CMK (cell line): ENCODE data around the gene GATM.
"Not testable (repeated sequence)": the region's sequence is repeated elsewhere in the genome, so short reads cannot be mapped to it uniquely, and the experiment has no call there.

Source experiments
- DNase-seq: peaks from one replicate; pipeline ENCODE4 v3.0.0-alpha.2; 2010; ENCODE audit warnings: low read depth

Gene GATM

GRCh38 chr15:45387380-45388007, 9.2 kb upstream of the GATM start:
- no peak for DNase-seq

DNA sequence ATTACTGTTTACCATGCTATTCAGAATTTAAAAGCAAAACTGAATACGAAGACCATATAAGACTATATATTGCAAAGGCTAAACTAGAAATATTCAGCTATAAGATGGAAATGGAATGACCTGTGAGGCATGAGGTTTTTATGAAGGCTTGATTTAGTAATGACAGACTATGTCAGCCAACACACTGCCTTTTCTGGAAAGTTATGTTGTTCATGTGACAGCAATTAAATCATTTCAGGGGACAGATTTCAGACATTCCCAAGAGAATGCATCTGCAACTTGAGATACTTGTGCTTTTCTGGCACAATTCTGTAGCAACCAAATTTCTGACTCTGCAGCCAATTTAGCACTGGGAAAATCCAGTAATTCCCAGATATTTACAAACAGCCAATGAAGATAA, 8.6 kb upstream of the GATM start:
- DNase-seq, result no peak

GRCh38 chr15:45386420-45386819, 8.1 kb upstream of the GATM start:
- no peak for DNase-seq

DNA sequence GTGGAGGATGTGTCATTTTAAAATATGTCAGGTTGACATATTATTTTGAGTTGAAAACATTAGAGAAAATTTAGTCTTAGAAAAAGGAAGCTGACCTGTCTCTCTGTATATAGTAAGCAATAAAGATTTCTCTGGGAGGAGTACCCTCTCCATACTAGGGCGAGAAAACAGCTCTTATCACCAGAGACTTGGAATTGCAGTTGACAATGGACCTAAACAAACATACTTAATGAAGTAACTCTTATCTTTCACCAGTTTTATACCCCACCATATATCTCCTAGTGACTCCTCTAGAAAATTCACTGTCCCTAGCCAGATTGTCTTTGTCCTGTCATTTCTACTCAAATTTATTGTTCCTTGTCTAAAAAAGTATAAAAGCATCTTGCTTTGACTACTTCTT, 7.2 kb upstream of the GATM start:
- no peak for DNase-seq

DNA sequence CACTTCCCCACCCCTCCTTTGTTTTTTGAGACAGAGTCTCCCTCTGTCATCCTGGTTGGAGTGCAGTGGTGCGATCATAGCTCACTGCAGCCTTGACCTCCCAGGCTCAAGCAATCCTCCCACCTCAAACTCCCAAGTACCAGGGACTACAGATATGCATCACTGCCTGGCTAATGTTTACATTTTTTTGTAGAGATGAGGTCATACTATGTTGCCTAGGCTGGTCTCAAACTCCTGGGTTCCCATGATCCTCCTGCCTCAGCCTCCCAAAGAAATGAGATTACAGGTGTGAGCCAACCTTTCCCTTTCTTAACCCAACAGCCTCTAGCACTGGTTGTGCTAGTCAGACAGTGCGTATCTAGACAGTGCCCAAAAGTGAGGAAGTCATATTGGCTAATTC, 6.4 kb upstream of the GATM start:
- DNase-seq, result no peak

GRCh38 chr15:45378913-45379262, 544 bp upstream of the GATM start:
- no peak for DNase-seq

DNA sequence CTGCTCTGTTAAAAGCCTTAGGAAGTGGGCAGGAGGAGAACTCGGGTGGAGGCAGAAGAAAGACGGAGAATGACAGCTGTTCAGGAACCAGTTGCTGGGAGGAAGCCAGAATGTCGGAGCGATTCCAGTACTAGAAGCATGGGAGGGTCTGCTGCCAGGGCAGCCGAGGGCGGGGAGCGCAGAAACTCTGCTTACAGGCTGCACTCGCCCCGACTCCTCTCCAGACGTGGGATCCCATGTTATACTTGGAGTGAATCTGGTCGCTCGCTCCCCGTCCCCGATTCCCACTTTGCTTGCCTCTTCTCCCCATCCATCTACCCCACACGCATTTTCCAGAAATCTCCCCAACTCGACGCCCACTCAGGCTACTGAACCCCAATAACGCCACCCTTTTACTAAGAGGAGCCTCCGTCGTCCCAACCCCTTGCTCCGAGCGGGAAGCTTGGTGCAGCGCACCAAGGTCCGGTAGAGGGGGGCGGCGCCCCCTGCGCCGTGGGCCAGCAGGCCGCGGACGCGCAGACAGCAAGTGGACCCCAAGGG, 665 bp downstream of the GATM start:
- DNase-seq, result no peak

DNA sequence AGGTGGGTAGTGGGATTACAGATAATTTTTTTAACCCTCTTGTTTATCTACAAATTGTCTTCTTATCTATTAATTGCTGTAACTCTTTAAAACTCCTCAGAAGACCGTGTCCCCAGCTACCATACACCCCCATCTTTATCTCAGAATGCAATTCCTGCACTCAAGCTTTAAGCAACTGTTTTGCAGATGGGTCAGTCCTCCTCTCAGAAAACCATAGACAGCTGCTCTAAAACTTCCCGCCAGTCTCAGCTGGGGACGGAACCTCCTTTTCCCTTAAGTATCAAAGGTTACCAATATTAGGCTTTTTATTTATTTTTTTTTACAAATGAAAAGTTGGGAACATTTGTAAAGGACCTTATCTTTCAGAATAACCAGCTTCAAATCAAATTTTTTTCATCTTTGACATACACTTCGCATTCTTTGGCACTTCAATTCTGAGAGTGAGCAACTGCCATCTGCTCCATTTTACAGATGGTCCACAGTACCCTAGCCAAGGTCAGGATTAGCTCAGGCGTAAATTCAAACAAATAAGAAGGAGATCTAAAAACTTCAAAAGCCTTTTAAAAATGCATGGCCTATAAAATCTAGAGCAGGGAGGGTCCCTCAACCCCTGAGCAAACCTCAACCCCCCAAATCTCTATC, 1.3 kb downstream of the GATM start:
- DNase-seq, result no peak

GRCh38 chr15:45376300-45376928, 1.9 kb downstream of the GATM start:
- DNase-seq, result no peak

- no peak for DNase-seq
Observed at GRCh38 chr15:45375836-45376235, 2.5 kb downstream of the GATM start.

DNA sequence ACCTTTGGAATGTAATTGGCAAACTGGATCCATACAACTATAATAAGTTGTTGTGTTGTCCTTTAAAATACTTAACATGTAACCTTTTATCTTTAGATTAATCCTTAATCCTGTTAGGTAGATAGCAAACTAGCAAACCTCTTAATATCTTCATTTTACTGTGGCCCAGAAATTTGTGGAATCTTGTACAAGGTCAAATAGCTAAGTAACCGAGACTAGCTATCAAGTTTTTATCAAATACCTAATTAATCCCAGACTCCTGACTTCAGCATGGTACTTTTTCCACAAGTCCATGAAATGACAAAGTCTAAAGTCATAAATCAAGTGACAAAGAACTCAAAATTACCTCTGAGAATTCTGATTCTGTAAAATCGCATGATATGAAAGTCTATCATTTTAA, 4.4 kb downstream of the GATM start:
- no peak for DNase-seq

GRCh38 chr15:45372041-45372995, 6.0 kb downstream of the GATM start:
- DNase-seq, result no peak

- no peak for DNase-seq
Observed at GRCh38 chr15:45371546-45371945, 6.8 kb downstream of the GATM start.

DNA sequence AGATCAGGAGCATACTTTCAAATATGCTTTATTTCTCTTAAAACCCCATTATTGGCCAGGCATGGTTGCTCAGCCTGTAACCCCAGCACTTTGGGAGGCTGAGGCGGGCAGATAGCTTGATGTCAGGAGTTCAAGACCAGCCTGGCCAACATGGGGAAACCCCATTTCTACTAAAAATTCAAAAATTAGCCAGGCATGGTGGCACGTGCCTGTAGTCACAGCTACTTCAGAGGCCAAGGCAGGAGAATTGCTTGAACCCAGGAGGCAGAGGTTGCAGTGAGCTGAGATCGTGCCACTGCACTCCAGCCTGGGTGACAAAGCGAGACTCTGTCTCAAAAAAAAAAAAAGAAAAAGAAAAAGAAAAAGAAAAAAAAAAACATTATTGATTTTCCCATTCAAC, 8.3 kb downstream of the GATM start:
- DNase-seq, result not testable (repeated sequence)

GRCh38 chr15:45367222-45367621, 11.1 kb downstream of the GATM start:
- DNase-seq, result not testable (repeated sequence)

GRCh38 chr15:45364271-45364670, 14.1 kb downstream of the GATM start:
- DNase-seq, result no peak

DNA sequence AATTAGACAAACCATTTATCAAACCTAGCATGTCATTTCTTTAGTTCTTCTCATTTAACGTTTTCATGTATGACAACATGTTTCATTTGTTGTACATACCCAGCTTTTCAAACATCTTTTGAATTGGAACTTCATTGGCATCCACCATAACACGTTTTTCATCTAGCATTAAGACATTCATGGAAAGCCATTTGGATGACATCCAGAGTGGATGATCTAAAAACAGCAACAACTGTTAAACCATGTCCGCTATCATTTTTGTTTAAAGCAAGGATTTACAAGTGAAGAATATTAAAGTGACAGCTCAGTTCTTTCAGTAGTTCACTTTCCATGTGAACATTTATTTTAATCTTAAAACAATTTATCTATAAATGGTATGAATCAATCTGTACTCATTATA, 14.5 kb downstream of the GATM start:
- DNase-seq, result no peak

- DNase-seq, result no peak
Observed at GRCh38 chr15:45363334-45363733, 15.0 kb downstream of the GATM start.

- DNase-seq, result no peak
Observed at GRCh38 chr15:45362419-45362818, 15.9 kb downstream of the GATM start.

DNA sequence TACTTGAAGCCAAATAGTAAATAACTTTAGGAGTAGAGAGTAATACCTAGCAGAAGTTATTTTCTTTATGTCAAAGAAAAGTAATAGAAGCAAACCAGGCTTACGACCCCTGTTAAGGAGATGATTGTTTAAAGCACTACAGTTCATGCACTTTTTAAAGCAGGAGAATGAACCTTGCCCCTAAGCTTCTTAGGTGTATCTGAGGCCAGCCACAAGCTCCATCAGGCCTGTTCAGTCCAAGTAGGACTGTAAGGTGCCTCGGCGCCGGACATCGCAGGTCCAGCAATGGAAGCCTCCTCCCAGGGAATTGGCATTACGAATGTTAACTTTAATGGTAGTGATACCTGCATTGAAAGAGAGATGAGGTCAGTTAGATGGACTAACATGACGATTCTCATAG, 16.5 kb downstream of the GATM start:
- DNase-seq, result no peak

GRCh38 chr15:45355860-45356259, 22.5 kb downstream of the GATM start:
- DNase-seq, result no peak

GRCh38 chr15:45354711-45355110, 23.6 kb downstream of the GATM start:
- DNase-seq, result no peak
